ENCODE results near the gene DIPK1C.

The DIPK1C gene

GRCh38 chr18:74453642-74454198 is 3.4 kb downstream of the DIPK1C start:
- no peak for DNase-seq (ENCODE audit: low spot score)

GRCh38 chr18:74453016-74453566 is 4.0 kb downstream of the DIPK1C start:
- no peak for DNase-seq (ENCODE audit: low spot score)

- no peak for DNase-seq (ENCODE audit: low spot score)
Measured at GRCh38 chr18:74451148-74451547, 6.0 kb downstream of the DIPK1C start.

GRCh38 chr18:74450626-74451025 is 6.5 kb downstream of the DIPK1C start:
- DNase-seq (ENCODE audit: low spot score), result no peak

GRCh38 chr18:74447404-74448152 is 9.5 kb downstream of the DIPK1C start:
- no peak for DNase-seq (ENCODE audit: low spot score)

- DNase-seq (ENCODE audit: low spot score), result no peak
Measured at GRCh38 chr18:74446631-74447403, 10.3 kb downstream of the DIPK1C start.

GRCh38 chr18:74446178-74446577 is 10.9 kb downstream of the DIPK1C start:
- DNase-seq (ENCODE audit: low spot score), result no peak

GRCh38 chr18:74445585-74445984 is 11.5 kb downstream of the DIPK1C start:
- no peak for DNase-seq (ENCODE audit: low spot score)

GRCh38 chr18:74444104-74444503 is 13.0 kb downstream of the DIPK1C start:
- no peak for DNase-seq (ENCODE audit: low spot score)

- DNase-seq (ENCODE audit: low spot score), result no peak
Measured at GRCh38 chr18:74440808-74441427, 16.2 kb downstream of the DIPK1C start.

- no peak for DNase-seq (ENCODE audit: low spot score)
Measured at GRCh38 chr18:74438091-74438490, 19.0 kb downstream of the DIPK1C start.

GRCh38 chr18:74436158-74436769 is 20.8 kb downstream of the DIPK1C start:
- no peak for DNase-seq (ENCODE audit: low spot score)

GRCh38 chr18:74435740-74436139 is 21.4 kb downstream of the DIPK1C start:
- DNase-seq (ENCODE audit: low spot score), result no peak

- DNase-seq (ENCODE audit: low spot score), result no peak
Measured at GRCh38 chr18:74434466-74434865, 22.6 kb downstream of the DIPK1C start.

- peak; percentile 80 for DNase-seq (ENCODE audit: low spot score)
Measured at GRCh38 chr18:74430806-74431571, 26.1 kb downstream of the DIPK1C start.

GRCh38 chr18:74430231-74430630 is 26.9 kb downstream of the DIPK1C start:
- DNase-seq (ENCODE audit: low spot score), result no peak

- DNase-seq (ENCODE audit: low spot score), result no peak
Measured at GRCh38 chr18:74429096-74429495, 28.0 kb downstream of the DIPK1C start.

- DNase-seq (ENCODE audit: low spot score), result no peak
Measured at GRCh38 chr18:74427442-74428112, 29.5 kb downstream of the DIPK1C start.

- DNase-seq (ENCODE audit: low spot score), result no peak
Measured at GRCh38 chr18:74425876-74426275, 31.2 kb downstream of the DIPK1C start.

- DNase-seq (ENCODE audit: low spot score), result no peak
Measured at GRCh38 chr18:74425161-74425560, 31.9 kb downstream of the DIPK1C start.
